ENCODE measurements around the gene PLCB1. TPM values are rescaled to one million over a fixed set of nuclear protein-coding genes. Genes with fewer than 3 reads are reported as not detected.

The PLCB1 gene
- total RNA-seq, 3 donors from 2014 or later: 7.2 to 50.7 (median 8.8) TPM

DNA sequence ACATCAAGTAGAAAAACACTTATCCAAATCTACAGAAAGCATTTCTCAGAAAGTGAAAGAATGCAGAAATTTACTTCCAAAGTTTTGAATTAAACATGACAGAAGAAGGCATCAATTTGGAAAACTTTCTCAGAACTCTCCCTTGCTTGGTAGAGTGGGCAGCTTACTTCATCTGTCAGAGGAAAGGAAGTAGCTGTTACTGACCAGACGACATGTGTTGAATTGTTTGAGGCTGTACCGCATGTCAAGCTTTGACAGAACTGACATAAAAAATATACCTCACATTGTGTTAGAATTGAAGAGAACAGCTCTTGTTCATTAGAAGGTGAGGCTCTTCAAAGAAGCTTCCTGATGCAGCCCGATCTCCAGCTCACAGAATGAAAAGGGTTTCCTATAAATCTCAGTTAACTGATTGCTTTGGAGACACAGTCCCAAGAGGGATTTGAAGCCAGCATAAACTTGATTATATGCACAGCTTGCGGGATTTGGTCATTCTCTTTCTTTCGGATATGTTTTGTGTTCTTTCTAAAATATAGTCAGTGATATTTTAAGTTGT is 190.7 kb downstream of the PLCB1 start:
- Histone ChIP-seq H3K4me1 (ENCODE audit: low read depth) (no peaks in the 10 kb centered on the region), H3K36me3 (ENCODE audit: low read depth) (no peaks in the 10 kb centered on the region), H3K4me3 (no peak overlapping the region), H3K9me3 (no peaks in the 10 kb centered on the region)
- DNase-seq: no peak
- TF ChIP-seq, protein P1, sequence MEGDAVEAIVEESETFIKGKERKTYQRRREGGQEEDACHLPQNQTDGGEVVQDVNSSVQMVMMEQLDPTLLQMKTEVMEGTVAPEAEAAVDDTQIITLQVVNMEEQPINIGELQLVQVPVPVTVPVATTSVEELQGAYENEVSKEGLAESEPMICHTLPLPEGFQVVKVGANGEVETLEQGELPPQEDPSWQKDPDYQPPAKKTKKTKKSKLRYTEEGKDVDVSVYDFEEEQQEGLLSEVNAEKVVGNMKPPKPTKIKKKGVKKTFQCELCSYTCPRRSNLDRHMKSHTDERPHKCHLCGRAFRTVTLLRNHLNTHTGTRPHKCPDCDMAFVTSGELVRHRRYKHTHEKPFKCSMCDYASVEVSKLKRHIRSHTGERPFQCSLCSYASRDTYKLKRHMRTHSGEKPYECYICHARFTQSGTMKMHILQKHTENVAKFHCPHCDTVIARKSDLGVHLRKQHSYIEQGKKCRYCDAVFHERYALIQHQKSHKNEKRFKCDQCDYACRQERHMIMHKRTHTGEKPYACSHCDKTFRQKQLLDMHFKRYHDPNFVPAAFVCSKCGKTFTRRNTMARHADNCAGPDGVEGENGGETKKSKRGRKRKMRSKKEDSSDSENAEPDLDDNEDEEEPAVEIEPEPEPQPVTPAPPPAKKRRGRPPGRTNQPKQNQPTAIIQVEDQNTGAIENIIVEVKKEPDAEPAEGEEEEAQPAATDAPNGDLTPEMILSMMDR (IDR thresholded peaks at IDR 0.05): no peak
- no peak for ATAC-seq
- intact Hi-C loops (cut with DNase I, micrococcal nuclease): no loop called here

DNA sequence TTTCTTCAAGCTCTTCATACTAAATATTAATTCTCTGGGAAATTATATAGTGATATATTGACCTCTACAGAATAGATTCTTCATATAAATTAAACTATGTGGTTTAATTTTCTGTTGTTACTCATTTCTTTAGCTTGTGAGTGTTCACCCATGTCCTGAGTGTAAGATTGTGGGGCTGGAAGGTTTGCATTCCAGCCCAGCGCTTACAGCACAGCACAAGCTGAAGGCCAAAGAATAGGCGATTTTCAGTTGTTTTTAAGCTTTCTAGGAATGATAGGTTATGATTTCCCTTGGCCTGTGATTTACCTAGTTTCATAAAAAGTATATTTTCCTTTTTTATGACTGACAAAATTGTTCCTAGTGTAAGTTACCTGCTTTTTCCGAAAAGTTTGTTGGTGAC is 194.1 kb downstream of the PLCB1 start:
- DNase-seq: no peak
- H3K36me3 ChIP-seq (ENCODE audit: low read depth): no peaks in the 10 kb centered on the region
- H3K4me1 ChIP-seq (ENCODE audit: low read depth): no peaks in the 10 kb centered on the region
- no peaks in the 10 kb centered on the region for H3K9me3 ChIP-seq
- intact Hi-C loops (cut with DNase I, micrococcal nuclease): no loop called here
- no peak overlapping the region for H3K4me3 ChIP-seq
- no peak for ATAC-seq
- TF ChIP-seq, protein P1 (IDR thresholded peaks at IDR 0.05): no peak

DNA sequence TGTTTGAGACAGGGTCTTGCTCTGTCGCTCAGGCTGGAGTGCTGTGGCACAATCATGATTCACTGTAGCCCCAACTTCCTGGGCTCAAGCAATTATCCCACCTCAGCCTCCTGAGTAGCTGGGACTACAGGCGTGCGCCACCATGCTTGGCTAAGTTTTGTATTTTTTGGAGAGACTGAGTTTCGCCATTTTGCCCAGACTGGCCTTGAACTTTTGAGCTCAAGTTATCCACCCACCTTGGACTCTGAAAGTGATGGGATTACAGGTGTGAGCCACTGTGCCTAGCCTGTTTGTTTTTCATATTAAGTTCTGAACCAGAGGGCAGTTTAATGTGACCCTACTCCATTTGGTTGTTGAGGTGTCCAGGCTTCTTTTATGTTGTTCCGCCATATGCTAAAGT is 194.8 kb downstream of the PLCB1 start:
- intact Hi-C loops (cut with DNase I, micrococcal nuclease): no loop called here
- H3K36me3 ChIP-seq (ENCODE audit: low read depth): no peaks in the 10 kb centered on the region
- ATAC-seq: no peak

DNA sequence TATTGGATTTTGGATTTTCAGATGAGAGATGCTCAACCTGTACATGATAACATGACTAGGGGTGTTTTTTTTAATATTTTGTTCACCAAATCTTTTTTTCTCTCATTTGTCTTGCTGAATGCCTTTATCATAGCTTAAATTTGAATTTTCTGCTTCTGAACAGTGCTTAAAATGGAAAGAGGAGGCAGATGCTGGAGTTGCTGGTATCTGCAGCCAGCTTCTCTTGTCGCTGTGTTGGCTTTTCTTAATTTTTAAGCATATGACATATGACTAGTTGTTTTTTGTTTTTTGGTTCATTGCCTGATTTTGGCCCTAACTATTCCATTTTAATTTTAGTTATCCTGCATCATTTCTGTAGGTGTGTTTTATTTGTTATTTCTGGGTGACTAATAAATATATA is 196.1 kb downstream of the PLCB1 start:
- Histone ChIP-seq H3K36me3 (ENCODE audit: low read depth) (no peaks in the 10 kb centered on the region), H3K4me3 (no peak overlapping the region), H3K9me3 (no peaks in the 10 kb centered on the region), H3K4me1 (ENCODE audit: low read depth) (no peaks in the 10 kb centered on the region)
- TF ChIP-seq, protein P1 (IDR thresholded peaks at IDR 0.05): no peak
- intact Hi-C loops (cut with DNase I, micrococcal nuclease): no loop called here
- ATAC-seq (no peak), DNase-seq (no peak)

More for the DNA sequence above, 194.8 kb downstream of the PLCB1 start:
- Histone ChIP-seq H3K9me3 (no peaks in the 10 kb centered on the region), H3K4me1 (ENCODE audit: low read depth) (no peaks in the 10 kb centered on the region), H3K4me3 (no peak overlapping the region)
- TF ChIP-seq, protein P1 (IDR thresholded peaks at IDR 0.05): no peak
- DNase-seq: no peak

DNA sequence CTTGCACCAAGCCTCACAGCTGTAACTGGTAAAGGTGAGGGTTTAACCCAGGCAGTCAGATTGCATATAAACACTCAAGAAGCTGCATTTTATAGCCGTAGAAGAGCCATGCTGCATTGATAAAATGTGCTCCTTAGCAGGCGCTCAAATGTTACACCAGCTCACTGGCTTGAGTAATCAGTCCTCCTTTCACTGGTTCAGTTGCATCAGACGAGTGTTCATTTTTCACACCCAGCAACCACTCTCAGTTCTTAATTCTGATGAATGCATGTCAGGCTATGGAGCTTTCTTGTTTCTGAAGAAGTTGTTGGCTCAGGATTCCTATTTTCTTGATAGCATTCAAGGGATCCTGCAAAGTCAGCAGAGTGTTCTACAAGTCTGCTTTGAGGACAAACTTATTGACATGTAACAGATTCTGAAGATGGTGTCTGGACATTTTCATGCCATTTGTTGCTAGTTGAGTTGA is 198.3 kb downstream of the PLCB1 start:
- intact Hi-C loops (cut with DNase I, micrococcal nuclease): no loop called here
- Histone ChIP-seq H3K4me3 (no peak overlapping the region), H3K9me3 (no peaks in the 10 kb centered on the region), H3K36me3 (ENCODE audit: low read depth) (no peaks in the 10 kb centered on the region), H3K4me1 (ENCODE audit: low read depth) (no peaks in the 10 kb centered on the region)
- no peak for DNase-seq
- TF ChIP-seq, protein P1 (IDR thresholded peaks at IDR 0.05): no peak
- no peak for ATAC-seq

Data from mucosa of descending colon (tissue), 3 donors.